Measurements from ENCODE around the gene IL18. TPM values are rescaled to one million over a fixed set of nuclear protein-coding genes. Genes with fewer than 3 reads are reported as not detected.

The IL18 gene
- total RNA-seq, 1 experiment from 2014 or later = 61.6 TPM

- Histone ChIP-seq H3K4me3 (ENCODE audit: low read length) (no peak overlapping the region), H2AFZ (ENCODE audit: low read length) (no peak overlapping the region; the same call in 1 of the 2 replicates), H3K4me1 (ENCODE audit: insufficient read depth, low read length) (peaks cover 14% of the 10 kb centered on the region), H3K9me3 (ENCODE audit: low read length) (0 out of 2 replicates have a peak, but pooled peaks cover 3% of the 10 kb centered on the region), H3K79me2 (ENCODE audit: low read length) (no peaks in the 10 kb centered on the region), H3K4me2 (ENCODE audit: low read length) (no peak overlapping the region), H3K9me2 (replicated peaks; ENCODE audit: low read length) (no peaks in the 10 kb centered on the region), H3K27ac (ENCODE audit: low read length) (no peak overlapping the region), H3K36me3 (ENCODE audit: low read depth, low read length) (no peaks in the 10 kb centered on the region), H3K27me3 (ENCODE audit: low read length) (no peaks in the 10 kb centered on the region), H3F3A (ENCODE audit: low read length, unreplicated experiment) (no peaks in the 10 kb centered on the region), H4K20me1 (ENCODE audit: low read length) (no peaks in the 10 kb centered on the region), H3K9ac (ENCODE audit: low read length) (peak overlapping the region; percentile 16; the same call in 1 of the 2 replicates)
- ATAC-seq (peak; percentile 79), DNase-seq (peak; percentile 79)
- POLR2A ChIA-PET (ENCODE audit: unreplicated experiment) = no interaction called here
- intact Hi-C loops (cut with micrococcal nuclease) = loop anchor here (1.0 kb wide), 2 partner anchors 62 to 167 kb away; partner anchors contain the start of gene BCO2
- peak; percentile 71 for TF ChIP-seq CTCF (conservative IDR thresholded peaks at IDR 0.05; ENCODE audit: low read depth, low read length)
- TF ChIP-seq EZH2phosphoT487 (IDR thresholded peaks at IDR 0.05; ENCODE audit: borderline replicate concordance, low read length) = no peak
- no TSS peak for BruUV-seq (replicated peaks)
- CTCF ChIA-PET = interaction anchor here (0.6 to 2.1 kb wide), 5 partner anchors 61 to 1332 kb away, joined by 3 to 10 read pairs (median 7); partner anchors contain the start of gene BCO2
Observed at GRCh38 chr11:112113539-112114457, 50.1 kb downstream of the IL18 start.

GRCh38 chr11:112106070-112106469 lies 57.8 kb downstream of the IL18 start:
- no peaks in the 10 kb centered on the region for H3K79me2 ChIP-seq (ENCODE audit: low read length)
- BruUV-seq (replicated peaks) = no TSS peak
- H2AFZ ChIP-seq (ENCODE audit: low read length) = peak overlapping the region; percentile 21; the same call in 1 of the 2 replicates
- H3K36me3 ChIP-seq (ENCODE audit: low read depth, low read length) = no peaks in the 10 kb centered on the region
- no peaks in the 10 kb centered on the region for H3K9me2 ChIP-seq (replicated peaks; ENCODE audit: low read length)
- POLR2A ChIA-PET (ENCODE audit: unreplicated experiment) = interaction anchor here (0.6 kb wide), 1 partner anchor 26 kb away, joined by 27 read pairs; no protein-coding TSS in a partner anchor
- H3K4me1 ChIP-seq (ENCODE audit: insufficient read depth, low read length) = peaks cover 11% of the 10 kb centered on the region; the same call in 1 of the 2 replicates
- H3K9ac ChIP-seq (ENCODE audit: low read length) = no peak overlapping the region
- ATAC-seq (peak; percentile 97), DNase-seq (peak; percentile 73)
- TF ChIP-seq EZH2 (IDR thresholded peaks at IDR 0.05; ENCODE audit: low read length, unreplicated experiment) = no peak
- no peak for TF ChIP-seq CTCF (conservative IDR thresholded peaks at IDR 0.05; ENCODE audit: low read depth, low read length)
- TF ChIP-seq EZH2phosphoT487 (IDR thresholded peaks at IDR 0.05; ENCODE audit: borderline replicate concordance, low read length) = no peak
- H3K27ac ChIP-seq (ENCODE audit: low read length) = no peak overlapping the region
- no peak overlapping the region for H3K4me3 ChIP-seq (ENCODE audit: low read length)
- H3K9me3 ChIP-seq (ENCODE audit: low read length) = no peaks in the 10 kb centered on the region
- intact Hi-C loops (cut with micrococcal nuclease) = no loop called here
- H3F3A ChIP-seq (ENCODE audit: low read length, unreplicated experiment) = no peaks in the 10 kb centered on the region
- H3K4me2 ChIP-seq (ENCODE audit: low read length) = peak overlapping the region; percentile 60
- H4K20me1 ChIP-seq (ENCODE audit: low read length) = no peaks in the 10 kb centered on the region
- H3K27me3 ChIP-seq (ENCODE audit: low read length) = no peaks in the 10 kb centered on the region
- CTCF ChIA-PET = interaction anchor here (1.1 kb wide), 1 partner anchor 174 kb away, joined by 3 read pairs; no protein-coding TSS in a partner anchor
